Mammary epithelial cell (primary cell): ENCODE data around the gene IFNL1.

ENCODE experiments used
- CTCF ChIP-seq, 2 donors: IDR thresholded peaks in 1 of 2; conservative IDR thresholded peaks in 1 of 2; 2 replicates each; pipeline ENCODE4 v1.5.1; 2011 to 2012; ENCODE audit warnings: inconsistent platforms in 2 of 2, low read length in 2 of 2, mild to moderate bottlenecking in 2 of 2, control low read depth in 1 of 2, low read depth in 1 of 2; ENCODE audit not compliant: insufficient read depth in 1 of 2; ENCODE audit errors: extremely low read depth in 1 of 2
- EZH2 ChIP-seq: IDR thresholded peaks from 2 replicates; pipeline ENCODE4 v1.6.1; 2012; ENCODE audit warnings: low read length, inconsistent platforms, borderline replicate concordance

- TF ChIP-seq CTCF (conservative IDR thresholded peaks at IDR 0.05 in 1 of 2, IDR thresholded peaks at IDR 0.05 in 1 of 2; ENCODE audit: extremely low read depth in 1 of 2, insufficient read depth in 1 of 2, low read depth in 1 of 2, low read length in 2 of 2) (no peak), EZH2 (no peak)
Observed at GRCh38 chr19:39282021-39282420, 14.2 kb upstream of the IFNL1 start.
